WTC11 (cell line): ENCODE data around the gene SLFN5.

Experiments used
- CREB1 ChIP-seq: sonication (generic); formaldehyde crosslinking; IDR thresholded peaks from 2 replicates; pipeline ENCODE4 v1.8.0; 2023; ENCODE audit warnings: mild to moderate bottlenecking, missing genetic modification reagents
- CTCF ChIP-seq: fragments of 200-600 bp; IDR thresholded peaks from 2 replicates; pipeline ENCODE4 v1.8.0; 2022; ENCODE audit warnings: antibody characterized with exemption
- JUN ChIP-seq: sonication (generic); formaldehyde crosslinking; IDR thresholded peaks from 2 replicates; pipeline ENCODE4 v1.8.0; 2023; ENCODE audit warnings: mild to moderate bottlenecking, missing genetic modification reagents
- MLX ChIP-seq: sonication (generic); formaldehyde crosslinking; IDR thresholded peaks from 2 replicates; pipeline ENCODE4 v1.8.1; 2023; ENCODE audit warnings: mild to moderate bottlenecking, missing genetic modification reagents, moderate library complexity
- NR2C2 ChIP-seq: sonication (generic); formaldehyde crosslinking; IDR thresholded peaks from 2 replicates; pipeline ENCODE4 v1.8.0; 2022; ENCODE audit warnings: mild to moderate bottlenecking, missing genetic modification reagents
- SMAD3 ChIP-seq: sonication (generic); formaldehyde crosslinking; IDR thresholded peaks from 2 replicates; pipeline ENCODE4 v1.8.0; 2022; ENCODE audit warnings: missing genetic modification reagents, mild to moderate bottlenecking, borderline replicate concordance
- SP1 ChIP-seq: sonication (generic); formaldehyde crosslinking; conservative IDR thresholded peaks from 2 replicates; pipeline ENCODE4 v1.8.1; 2022; ENCODE audit warnings: missing genetic modification reagents
- ZNF317 ChIP-seq: sonication (generic); formaldehyde crosslinking; IDR thresholded peaks from 2 replicates; pipeline ENCODE4 v1.8.1; 2023; ENCODE audit warnings: low read depth, mild to moderate bottlenecking, moderate library complexity, missing genetic modification reagents, borderline replicate concordance
- TF ChIP-seq, protein P1 (sequence below): sonication (generic); formaldehyde crosslinking; IDR thresholded peaks from 2 replicates; pipeline ENCODE4 v1.8.1; 2023; ENCODE audit warnings: mild to moderate bottlenecking, missing genetic modification reagents, moderate library complexity
- TF ChIP-seq, protein P2 (sequence below): sonication (generic); formaldehyde crosslinking; IDR thresholded peaks from 2 replicates; pipeline ENCODE4 v1.8.1; 2023; ENCODE audit warnings: mild to moderate bottlenecking, moderate library complexity, missing genetic modification reagents
- TF ChIP-seq, protein P3 (sequence below): sonication (generic); formaldehyde crosslinking; conservative IDR thresholded peaks from 2 replicates; pipeline ENCODE4 v1.8.1; 2022; ENCODE audit warnings: mild to moderate bottlenecking, missing genetic modification reagents
- TF ChIP-seq, protein P4 (sequence below): sonication (generic); formaldehyde crosslinking; IDR thresholded peaks from 2 replicates; pipeline ENCODE4 v1.8.0; 2022; ENCODE audit warnings: mild to moderate bottlenecking, missing genetic modification reagents

DNA sequence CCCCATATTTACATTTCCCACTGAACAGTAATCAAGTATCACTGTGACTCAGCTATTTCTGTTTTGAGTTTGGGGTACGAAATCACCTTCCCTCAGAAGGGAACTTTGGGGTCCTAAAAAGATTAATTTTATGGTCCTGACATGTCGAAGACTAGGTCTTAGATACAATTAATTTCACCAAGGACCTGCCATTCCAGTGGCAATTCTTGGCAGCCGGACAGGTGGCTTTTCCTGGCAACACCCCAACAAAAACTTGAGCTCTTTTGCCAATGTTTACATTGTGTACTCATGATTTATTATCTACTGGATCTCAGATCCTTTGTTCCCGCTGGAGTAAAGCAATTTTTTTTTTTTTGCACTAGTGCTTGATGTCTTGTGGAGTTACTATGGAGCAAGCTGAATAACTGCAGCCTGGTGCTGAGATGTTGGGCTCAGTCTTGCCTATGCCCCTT is 14.4 kb downstream of the SLFN5 start:
- TF ChIP-seq SP1 (CRISPR knock-in tag) = no peak
- TF ChIP-seq, protein P1, sequence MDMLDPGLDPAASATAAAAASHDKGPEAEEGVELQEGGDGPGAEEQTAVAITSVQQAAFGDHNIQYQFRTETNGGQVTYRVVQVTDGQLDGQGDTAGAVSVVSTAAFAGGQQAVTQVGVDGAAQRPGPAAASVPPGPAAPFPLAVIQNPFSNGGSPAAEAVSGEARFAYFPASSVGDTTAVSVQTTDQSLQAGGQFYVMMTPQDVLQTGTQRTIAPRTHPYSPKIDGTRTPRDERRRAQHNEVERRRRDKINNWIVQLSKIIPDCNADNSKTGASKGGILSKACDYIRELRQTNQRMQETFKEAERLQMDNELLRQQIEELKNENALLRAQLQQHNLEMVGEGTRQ (CRISPR knock-in tag) = no peak
- TF ChIP-seq, protein P2, sequence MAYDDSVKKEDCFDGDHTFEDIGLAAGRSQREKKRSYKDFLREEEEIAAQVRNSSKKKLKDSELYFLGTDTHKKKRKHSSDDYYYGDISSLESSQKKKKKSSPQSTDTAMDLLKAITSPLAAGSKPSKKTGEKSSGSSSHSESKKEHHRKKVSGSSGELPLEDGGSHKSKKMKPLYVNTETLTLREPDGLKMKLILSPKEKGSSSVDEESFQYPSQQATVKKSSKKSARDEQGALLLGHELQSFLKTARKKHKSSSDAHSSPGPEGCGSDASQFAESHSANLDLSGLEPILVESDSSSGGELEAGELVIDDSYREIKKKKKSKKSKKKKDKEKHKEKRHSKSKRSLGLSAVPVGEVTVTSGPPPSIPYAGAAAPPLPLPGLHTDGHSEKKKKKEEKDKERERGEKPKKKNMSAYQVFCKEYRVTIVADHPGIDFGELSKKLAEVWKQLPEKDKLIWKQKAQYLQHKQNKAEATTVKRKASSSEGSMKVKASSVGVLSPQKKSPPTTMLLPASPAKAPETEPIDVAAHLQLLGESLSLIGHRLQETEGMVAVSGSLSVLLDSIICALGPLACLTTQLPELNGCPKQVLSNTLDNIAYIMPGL (CRISPR knock-in tag) = no peak
- TF ChIP-seq, protein P3, sequence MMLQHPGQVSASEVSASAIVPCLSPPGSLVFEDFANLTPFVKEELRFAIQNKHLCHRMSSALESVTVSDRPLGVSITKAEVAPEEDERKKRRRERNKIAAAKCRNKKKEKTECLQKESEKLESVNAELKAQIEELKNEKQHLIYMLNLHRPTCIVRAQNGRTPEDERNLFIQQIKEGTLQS (CRISPR knock-in tag) = no peak
- no peak for TF ChIP-seq CTCF
- no peak for TF ChIP-seq ZNF317 (CRISPR knock-in tag)
- TF ChIP-seq CREB1 = no peak
- TF ChIP-seq MLX (CRISPR knock-in tag) = no peak
- TF ChIP-seq JUN (CRISPR knock-in tag) = no peak
- TF ChIP-seq, protein P4, sequence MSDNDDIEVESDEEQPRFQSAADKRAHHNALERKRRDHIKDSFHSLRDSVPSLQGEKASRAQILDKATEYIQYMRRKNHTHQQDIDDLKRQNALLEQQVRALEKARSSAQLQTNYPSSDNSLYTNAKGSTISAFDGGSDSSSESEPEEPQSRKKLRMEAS (CRISPR knock-in tag) = no peak
- no peak for TF ChIP-seq SMAD3 (CRISPR knock-in tag)
- no peak for TF ChIP-seq NR2C2 (CRISPR knock-in tag)
